GM04504 (cell line): ENCODE measurements around the gene CCDC30.
"Not testable (repeated sequence)": the region's sequence is repeated elsewhere in the genome, so short reads cannot be mapped to it uniquely, and the experiment has no call there.

Experiments used
- DNase-seq: peaks from one replicate; pipeline ENCODE4 v3.0.0-alpha.2; 2012; ENCODE audit warnings: low read depth

CCDC30 gene

DNA sequence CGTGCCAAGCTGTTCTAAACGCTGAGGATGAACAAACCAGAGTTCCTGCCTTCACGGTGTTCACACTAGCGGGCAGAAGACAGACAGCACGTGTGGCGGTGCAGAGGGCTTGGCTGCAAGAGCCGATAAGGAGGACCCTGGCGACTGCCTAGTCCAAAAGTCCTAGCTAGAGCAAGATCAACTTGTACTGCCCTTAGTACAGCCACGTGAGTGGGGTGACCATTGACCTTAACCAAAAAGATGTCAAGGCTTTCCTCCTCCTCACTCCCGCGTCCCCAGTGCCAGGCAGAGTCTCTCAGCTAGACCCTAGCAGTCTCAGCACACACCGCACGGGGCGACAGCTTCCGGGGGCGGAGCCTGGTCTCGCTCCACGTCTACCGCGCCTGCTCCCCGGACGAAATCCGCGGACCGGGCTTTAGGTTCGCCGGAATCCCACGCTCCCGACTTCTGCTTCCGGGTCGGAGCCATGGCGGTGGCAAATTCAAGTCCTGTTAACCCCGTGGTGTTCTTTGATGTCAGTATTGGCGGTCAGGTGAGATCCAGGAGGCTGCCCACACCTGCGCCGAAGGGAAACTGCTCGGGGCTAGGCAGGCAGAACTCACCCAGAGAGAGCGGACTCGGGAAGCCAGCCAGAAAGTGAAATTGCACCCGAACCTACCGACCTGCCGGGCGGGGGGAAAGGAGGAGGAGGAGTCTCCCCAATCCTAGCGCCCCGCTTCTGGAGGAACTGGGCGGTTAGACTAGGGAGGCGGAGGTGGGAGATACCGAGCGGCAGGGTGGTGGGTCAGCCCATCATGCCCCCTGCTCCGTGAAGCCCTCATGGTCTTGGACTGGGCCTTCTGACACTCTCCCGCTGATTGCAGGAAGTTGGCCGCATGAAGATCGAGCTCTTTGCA, 195.1 kb downstream of the CCDC30 start, which contains the start of gene PPIH:
Gene PPIH (plus strand): TSS at position 443 of the 896 bp plus-strand sequence. CDS start 24 bp downstream, at position 467.
- DNase-seq = peak; percentile 80

DNA sequence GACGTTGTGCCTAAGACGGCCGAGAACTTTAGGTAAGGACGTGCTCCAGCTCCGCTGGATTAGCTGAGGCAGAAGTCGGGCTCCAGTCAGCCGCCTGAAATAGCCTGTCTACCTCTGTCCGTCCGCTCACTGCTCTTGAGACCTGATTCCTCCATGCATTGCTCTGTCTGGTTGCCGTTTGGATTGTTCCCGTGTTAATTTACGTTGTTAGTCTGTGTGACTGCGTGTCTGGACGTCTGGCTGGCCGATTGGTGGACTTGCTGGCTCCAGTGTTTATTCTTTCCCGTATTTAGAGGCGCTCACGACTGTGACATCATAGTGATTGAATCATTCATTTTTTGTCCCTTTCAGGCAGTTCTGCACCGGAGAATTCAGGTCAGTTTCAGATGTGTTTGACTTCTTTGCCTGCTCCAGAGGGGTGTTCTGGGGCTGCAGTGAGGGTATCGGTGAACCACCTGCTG, 195.8 kb downstream of the CCDC30 start:
- DNase-seq = no peak

DNA sequence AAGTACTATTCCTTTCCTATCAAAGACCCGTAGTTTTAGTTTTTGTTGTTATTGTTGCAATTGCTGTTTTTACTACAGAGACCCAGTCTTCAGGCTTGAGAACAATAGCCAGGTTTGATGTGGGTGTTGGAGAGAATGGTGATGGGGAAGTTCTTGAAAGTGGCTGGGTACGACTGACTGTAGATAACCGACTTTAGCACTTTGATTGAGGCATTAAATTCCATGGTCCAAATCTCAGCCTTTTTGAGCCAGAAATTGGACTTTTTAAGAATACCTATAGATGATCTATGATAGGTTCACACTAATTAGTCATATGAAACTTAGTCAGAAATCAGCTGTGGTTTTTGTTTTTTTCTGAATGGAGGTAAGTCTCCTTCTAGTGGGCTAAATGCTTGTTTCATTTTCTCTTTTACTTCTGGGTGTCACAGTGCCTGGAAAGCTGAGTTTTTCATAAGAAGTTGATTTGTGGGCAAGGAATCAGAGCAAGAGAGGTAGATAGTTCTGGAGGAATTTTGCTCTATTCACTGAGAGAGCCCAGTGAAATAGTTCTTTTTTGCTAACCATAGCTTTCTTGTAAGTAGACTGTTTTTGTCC, 197.9 kb downstream of the CCDC30 start:
- no peak for DNase-seq

DNA sequence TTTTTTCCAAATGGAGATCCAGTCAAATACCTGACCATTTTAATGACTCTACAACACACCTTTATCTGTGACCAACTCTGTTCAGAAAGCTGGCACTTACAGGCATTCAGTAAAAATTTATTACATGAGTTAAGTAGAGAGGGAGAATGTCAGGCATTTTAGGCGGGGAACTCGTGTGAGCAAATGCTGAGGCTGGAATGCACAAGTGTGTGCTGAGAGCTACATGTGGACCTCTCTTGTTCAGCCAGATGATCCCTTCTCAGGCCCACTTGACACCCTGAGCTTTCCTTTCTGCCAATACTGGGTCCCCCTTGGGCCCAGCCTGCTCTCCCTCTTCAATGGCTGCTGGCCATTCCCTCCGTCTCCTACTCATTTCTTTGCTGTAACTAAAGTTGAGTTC, 206.8 kb downstream of the CCDC30 start:
- no peak for DNase-seq

DNA sequence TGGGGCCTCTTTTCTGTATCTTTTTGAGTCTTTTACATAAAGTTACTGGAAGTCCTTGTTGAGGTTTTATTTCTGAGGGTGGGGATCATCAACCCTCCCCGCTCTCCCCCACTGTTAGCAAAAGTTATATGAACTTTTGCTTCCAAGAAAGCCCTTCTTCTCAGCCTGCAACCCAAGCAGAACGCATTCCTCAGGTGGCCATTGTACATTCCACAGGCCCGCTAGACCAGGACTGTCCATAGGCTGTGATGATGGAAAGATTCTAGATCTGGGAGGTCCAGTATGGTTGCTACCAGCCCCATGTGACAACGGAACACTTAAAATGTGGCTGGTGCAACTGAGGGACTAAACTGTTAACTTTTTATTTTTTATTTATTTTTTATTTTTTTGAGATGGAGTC, 207.3 kb downstream of the CCDC30 start:
- DNase-seq = no peak

DNA sequence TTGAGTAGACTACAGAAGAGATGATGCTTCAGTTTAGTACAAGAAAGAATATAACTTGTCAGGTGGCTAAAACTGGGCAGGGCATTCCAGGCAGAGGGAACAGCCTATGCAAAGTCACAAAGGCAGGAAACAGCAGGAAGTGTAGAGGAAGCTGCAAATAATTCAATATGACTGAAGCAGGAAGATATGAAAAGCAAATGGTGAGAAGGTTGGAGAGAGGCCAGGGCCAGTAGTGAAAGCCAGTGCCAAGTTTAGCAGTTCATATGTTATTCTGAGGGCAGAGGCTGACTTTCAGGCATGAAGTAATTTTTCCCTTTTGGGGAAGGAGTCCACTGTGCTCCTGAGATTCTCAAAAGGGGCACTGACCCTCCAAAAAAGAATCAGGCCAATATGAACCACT, 211.1 kb downstream of the CCDC30 start:
- DNase-seq = no peak

DNA sequence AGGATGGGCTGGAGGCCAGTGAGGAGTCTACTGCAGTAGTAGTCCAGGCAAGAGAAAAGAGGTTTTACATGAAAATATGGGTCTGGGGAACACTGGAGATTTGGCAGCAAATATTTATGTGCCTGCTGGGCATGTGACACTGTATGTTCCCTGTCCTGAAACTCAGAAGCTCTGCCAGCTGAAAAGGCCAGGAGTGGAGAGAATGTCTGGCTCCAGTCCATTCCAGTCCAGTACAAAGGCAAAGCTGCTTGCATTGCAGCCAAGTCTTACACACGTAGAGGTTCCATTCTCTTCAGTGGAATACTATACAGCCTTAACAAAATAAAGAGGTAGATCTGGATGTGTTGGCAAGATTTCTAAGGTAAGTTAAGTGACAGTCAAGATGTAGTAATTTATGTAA, 211.6 kb downstream of the CCDC30 start:
- DNase-seq = no peak

DNA sequence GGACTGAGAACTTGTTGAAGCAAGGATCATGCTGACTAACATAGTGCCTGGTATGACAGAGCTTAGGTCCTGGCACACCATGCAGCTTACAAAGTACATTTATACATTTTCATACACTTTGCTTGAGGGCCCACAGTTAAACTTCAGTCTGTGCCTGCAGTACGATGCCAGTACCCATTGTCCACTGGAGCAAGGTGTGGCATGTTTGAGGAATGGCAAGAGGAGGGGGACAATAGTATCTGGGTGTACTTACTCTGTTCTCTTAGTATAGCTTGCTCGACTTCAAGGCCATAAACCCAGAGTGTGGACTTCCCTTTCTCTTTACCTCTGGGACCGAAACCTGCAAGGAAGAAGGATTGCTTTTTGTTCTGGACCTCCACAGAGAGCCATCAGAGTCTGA, 212.4 kb downstream of the CCDC30 start:
- no peak for DNase-seq

DNA sequence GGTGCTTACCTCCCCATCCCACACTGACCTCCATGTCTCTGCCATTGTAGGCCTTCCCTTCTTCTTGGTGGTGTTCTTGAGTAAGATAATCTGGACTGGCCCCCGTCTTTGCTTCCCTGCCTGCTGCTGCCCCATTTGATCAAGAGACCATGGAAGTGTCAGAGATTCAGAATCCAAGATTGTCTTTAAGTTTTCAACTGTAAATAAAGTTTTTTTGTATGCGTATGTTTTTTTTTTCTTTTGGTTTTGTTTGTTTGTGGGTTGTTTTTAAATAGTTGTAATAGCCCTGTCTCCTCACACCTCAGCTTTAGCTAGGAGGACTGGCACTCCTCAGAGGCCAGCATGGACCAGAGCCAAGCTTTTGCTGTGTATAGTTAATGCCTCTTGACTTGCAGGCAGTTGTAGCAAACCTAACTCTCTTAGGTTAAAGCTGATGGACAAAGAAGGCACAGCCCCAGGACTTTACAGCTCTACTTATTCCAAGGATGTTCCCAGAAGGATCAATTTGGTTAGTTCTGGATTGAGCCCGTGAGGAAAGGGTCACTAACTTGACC, 213.5 kb downstream of the CCDC30 start:
- DNase-seq = no peak

DNA sequence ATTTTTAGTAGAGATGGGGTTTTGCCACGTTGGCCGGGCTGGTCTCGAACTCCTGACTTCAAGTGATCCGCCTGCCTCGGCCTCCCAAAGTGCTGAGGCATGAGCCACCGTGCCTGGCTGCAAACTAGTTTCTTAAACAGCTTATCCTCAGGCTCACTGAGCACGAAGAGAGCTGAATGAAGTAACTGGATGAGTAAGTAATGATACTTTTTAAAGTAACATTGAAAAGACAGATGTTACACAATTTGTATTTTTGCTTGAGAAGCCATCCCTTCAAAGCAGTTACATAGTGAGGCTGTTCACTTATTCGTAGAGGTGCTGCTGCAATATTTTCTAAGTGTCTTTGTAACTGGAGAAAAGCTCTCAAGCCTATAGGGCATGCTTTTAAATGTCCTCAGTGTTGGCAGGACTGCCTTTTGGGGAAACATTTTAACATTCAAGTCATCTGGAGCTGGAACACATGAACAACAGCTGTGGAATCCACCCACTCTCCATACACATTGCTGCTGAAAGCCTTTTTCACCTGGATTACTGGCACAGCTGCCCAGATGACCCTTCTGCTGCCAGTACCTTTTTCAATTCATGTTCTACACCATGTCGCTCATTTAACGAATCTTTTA, 216.4 kb downstream of the CCDC30 start:
- peak; percentile 51 for DNase-seq

DNA sequence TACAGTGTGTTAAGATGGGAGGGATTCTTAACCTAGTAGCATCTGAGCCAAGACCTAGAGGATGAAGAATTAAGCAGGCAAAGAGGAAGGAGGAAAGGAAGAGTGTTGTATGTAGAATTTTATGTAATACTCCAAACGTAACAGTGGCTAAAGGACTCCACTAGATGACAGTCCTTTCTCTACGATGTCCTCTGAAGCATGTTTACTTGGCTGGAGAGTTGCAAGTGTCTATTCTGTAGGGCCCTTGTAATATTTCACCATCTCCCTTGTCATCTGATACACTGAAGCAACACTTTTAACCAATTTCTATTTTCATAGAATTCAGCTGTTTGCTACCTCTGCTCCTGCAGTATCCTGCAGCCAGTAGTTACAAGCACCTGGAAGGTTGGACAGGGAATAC, 217.0 kb downstream of the CCDC30 start:
- no peak for DNase-seq

DNA sequence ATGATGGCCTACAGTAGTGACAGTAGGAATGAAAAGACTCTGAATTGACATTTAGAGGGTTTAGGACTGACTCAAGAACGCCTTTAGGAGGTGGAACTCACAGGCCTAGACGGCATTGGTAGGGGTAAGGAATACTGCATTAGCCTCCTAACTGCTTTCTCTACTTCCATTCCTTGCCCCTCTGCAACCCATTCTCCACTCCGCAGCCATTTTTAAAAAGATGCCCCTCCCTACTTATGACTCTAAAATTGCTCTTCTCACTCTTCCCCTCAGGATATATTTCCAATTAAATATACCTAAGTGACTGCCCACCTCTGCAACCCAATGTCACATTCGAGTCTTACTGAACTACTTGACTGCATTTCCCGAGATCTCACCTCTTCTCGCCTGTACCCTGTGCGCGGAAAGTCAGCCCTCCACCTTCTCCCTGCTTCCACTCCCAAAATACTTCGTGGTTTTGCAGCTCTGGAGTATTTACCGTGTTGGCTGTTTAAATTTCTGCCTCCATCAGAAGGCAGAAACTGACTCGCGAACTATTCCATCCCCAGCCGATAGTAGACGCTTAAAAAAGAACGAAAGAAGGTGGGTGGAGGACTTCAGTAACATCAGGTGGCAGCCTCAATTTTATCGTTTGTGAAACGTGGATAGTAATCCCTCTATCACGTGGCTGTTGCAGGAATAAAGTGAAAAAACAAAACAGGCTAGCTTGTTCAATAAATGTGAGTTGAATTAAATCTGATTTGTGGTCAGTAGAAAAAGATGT, 218.0 kb downstream of the CCDC30 start:
- DNase-seq = no peak

DNA sequence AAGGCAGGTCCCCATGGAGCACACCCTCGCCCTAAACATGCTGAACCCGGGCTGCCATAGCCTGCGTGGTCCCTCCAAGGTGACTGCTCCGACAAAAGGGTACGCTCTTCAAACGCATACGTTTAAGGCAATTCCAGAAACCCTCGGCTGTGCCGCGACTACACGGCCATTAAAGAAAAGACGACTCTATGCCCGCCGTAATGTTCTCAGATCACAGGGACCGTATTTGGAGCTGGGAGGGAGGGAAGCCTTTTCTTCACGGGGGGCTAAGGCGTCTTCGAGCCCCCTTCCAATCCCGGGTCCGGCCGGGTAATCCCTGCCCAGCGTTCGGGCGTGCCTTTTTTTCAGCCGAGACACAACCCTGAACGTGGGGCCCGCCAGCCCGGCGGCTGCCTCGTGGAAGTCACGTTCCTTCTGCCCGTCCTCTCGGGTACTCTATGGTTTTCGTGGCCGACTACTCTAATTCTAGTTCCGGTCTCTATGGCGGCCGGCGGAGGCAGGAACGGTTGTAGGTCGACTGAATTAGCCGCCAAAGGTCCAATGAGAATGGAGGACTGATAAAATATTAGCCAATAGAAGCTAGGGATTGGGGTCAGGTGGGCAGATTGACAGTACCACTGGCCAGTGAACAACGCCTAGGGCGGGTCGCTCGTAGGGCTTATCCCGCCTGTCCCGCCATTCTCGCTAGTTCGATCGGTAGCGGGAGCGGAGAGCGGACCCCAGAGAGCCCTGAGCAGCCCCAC, 218.8 kb downstream of the CCDC30 start, which contains the start of gene YBX1:
Gene YBX1 (plus strand): TSS at position 678 of the 743 bp plus-strand sequence. CDS start 148 bp downstream, outside the sequence.
- peak; percentile 98 for DNase-seq

DNA sequence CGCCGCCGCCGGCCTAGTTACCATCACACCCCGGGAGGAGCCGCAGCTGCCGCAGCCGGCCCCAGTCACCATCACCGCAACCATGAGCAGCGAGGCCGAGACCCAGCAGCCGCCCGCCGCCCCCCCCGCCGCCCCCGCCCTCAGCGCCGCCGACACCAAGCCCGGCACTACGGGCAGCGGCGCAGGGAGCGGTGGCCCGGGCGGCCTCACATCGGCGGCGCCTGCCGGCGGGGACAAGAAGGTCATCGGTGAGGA, 219.3 kb downstream of the CCDC30 start:
- not testable (repeated sequence) for DNase-seq

DNA sequence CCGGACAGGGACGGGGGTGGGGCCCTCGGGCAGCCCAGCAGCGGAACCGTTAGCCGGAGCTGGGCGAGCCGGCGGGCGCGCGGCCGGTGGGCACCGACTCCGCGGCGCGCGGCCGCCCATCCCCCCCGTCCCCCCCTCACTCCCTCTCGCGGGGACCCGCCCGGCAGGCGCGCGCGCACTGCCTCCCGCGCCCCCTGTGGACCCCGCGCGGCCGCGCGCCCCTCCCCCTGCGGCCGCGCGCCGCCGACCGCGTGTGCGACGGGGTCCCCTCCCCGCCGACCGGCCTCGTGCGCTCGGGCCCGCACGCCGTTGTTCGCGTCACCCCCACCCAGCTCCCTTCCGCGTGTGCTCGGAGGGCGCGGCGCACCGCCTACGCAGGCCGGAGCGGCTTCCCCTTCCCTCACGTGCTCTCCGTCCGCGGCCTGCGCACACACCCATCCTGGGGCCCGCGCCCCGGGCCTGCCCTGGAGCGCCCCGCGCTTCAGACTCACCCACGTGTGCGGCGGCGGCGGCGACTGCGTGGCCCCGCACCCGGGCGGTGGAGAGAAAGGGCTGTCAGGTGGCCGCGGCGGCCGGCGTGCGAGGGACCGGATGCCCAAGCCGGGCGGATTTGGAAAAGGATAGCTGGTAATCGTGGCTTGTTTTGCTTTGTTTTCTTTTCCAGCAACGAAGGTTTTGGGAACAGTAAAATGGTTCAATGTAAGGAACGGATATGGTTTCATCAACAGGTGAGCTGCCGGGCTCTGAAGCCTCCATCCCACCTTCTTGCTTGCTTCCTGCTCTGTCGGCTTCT, 219.8 kb downstream of the CCDC30 start:
- DNase-seq = no peak

DNA sequence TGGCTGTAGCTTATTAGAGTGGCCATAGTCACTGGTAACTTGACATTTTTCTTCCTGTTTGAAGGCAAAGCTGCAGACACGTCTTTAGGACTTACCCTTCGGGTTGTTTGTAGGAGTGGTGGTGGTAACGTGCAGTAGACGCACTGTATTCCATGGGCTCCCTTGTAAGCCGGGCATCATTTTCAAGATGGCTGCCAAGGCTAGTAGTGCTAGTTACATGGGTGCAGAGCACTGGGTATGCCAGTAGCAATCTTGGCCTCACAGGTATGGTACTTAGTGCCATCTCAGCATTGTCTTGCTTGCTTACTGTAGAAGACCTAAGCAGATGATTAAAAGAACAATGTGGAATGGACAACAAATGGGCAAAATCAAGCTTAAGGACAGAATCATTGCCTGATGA, 221.1 kb downstream of the CCDC30 start:
- no peak for DNase-seq

DNA sequence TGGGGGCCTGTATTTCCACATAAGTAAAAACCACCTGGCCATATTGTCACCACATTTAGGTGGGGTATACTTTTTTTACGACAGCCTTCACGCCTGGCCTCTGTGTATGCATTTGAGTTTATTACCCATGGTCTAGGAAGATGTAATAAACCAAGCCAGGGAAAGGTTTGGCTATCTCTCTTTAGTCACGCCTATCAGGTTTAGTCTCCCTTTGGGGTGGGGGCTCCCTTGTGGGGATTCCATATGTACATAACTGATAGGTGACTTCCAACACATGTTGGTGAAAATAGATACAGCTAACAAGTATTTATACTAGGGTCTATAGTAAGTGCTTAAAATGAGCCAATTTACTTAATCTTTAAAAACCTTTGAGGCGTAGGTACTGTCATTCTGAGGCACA, 223.3 kb downstream of the CCDC30 start:
- DNase-seq = no peak

DNA sequence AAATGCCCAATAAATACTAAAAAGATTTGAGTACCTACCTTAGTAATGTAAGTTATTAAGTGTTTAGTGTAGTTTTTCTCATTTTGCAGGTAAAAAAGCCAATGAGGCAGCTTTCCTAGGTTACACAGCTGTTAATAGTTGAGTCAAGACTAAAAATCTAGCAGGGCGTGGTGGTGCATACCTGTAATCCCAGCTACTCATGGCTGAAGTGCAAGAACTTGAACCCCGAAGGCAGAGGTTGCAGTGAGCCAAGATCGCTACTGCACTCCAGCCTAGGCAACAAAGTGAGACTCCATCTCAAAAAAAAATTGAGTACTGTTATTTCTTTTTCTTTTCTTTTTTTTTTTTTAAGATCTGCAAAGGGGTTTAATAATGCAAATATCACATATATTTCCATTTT, 226.8 kb downstream of the CCDC30 start:
- DNase-seq = no peak

DNA sequence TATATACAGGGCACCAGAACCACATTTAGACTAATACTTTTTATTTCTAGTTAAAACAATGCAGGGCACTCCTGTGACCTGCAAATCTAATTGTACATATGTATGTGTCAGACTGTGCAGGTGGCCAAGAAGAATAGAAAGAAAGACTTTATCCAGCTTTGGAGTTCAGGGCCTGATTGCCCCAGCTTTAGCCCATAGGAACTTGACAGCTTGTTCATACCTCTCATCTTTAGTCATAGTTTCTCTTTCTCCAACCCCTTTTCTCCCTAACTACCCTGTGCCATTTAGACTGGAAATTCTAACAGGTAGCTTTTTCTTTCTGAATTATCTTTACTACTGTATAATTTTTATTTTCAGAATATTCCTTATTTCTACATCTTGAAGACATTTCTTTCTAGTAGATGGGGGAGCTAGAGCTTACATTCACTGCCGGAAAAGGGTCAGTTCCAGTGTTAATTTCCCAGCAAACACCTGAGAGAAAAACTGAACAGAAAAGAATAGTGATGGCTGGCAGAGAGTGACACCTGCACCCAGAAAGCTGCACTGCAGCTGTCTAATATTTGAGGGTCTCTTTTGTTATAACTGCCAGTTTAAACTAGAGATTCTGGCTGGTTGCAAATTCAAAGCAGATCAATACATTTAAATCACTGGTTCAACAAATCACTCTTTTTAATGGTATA, 227.5 kb downstream of the CCDC30 start:
- DNase-seq = no peak

DNA sequence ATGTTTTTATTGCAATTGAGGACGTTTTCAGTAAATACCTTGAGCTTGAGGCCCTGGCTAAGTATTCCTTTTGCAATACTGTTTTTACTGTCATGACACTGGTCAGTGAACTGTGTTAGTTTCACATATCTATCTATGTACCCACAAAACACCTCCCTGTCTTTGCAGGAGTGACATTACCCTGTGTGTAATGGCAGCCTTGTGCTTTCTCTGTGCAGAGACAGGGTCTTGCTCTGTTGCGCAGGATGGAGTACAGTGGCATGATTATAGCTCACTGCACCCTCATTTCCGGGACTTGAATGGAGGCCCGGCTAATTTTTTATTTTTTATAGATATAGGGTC, 228.0 kb downstream of the CCDC30 start:
- no peak for DNase-seq
